Astrocyte of the spinal cord (primary cell): ENCODE results near the gene APCDD1L.
"Not testable (repeated sequence)": the region's sequence is repeated elsewhere in the genome, so short reads cannot be mapped to it uniquely, and the experiment has no call there.

Experiments
- DNase-seq: peaks from one replicate; pipeline ENCODE4 v3.0.0; 2011; ENCODE audit warnings: low read depth, low spot score
- H3K4me3 ChIP-seq: 2 replicates; pipeline ENCODE4 v1.5.1; 2011; ENCODE audit warnings: low read depth, mild to moderate bottlenecking, low read length, moderate library complexity
- CTCF ChIP-seq: IDR thresholded peaks from 2 replicates; pipeline ENCODE4 v1.5.1; 2012; ENCODE audit warnings: low read depth, mild to moderate bottlenecking, low read length, inconsistent platforms
- in situ Hi-C: cut with HindIII; loops from 2 replicates; pipeline ENCODE4 v1.10.0; 2017; ENCODE audit warnings: low sequenced_read_pairs

Gene APCDD1L

GRCh38 chr20:58429303-58429702, 85.9 kb downstream of the APCDD1L start:
- no peak for DNase-seq
- in situ Hi-C loops: no loop called here
- no peak overlapping the region for H3K4me3 ChIP-seq
- TF ChIP-seq CTCF: no peak

GRCh38 chr20:58428364-58428763, 86.8 kb downstream of the APCDD1L start:
- in situ Hi-C loops: no loop called here
- TF ChIP-seq CTCF: no peak
- no peak overlapping the region for H3K4me3 ChIP-seq
- no peak for DNase-seq

- in situ Hi-C loops, DNase-seq, H3K4me3 ChIP-seq: not testable (repeated sequence)
Observed at GRCh38 chr20:58427571-58427970, 87.6 kb downstream of the APCDD1L start.

- no peak overlapping the region for H3K4me3 ChIP-seq
- no peak for TF ChIP-seq CTCF
- in situ Hi-C loops: no loop called here
- DNase-seq: no peak
Observed at GRCh38 chr20:58424218-58424969, 90.8 kb downstream of the APCDD1L start.

GRCh38 chr20:58421497-58421850, 93.7 kb downstream of the APCDD1L start:
- no peak for DNase-seq
- no peak for TF ChIP-seq CTCF
- in situ Hi-C loops: no loop called here
- no peak overlapping the region for H3K4me3 ChIP-seq

GRCh38 chr20:58420798-58421496, 94.3 kb downstream of the APCDD1L start:
- peak; percentile 58 for DNase-seq
- in situ Hi-C loops: no loop called here
- no peak for TF ChIP-seq CTCF
- H3K4me3 ChIP-seq: no peak overlapping the region
